PC-9 (cell line): ENCODE data around the gene DAPK1. TPM values are rescaled to one million over a fixed set of nuclear protein-coding genes. Genes with fewer than 3 reads are reported as not detected.
A peak's percentile ranks its signal among the peaks of the same experiment; 100 is the strongest.

Experiments
- BruUV-seq: library from RNA; stranded (reverse); fragments of 400-500 nt; replicated peaks from 2 replicates; lab custom pipeline; 2021; lab: Mats Ljungman, UMichigan
- CTCF ChIA-PET: fragments of 300-600 bp; sonication (Branson Sonifier 250); formaldehyde crosslinking; loops from one replicate; lab custom pipeline; 2022; ENCODE audit warnings: antibody characterized with exemption; lab: Charles Lee
- POLR2A ChIA-PET: fragments of 300-600 bp; sonication (Branson Sonifier 250); formaldehyde crosslinking; loops from one replicate; lab custom pipeline; 2022; ENCODE audit warnings: antibody characterized with exemption; ENCODE audit not compliant: unreplicated experiment; lab: Charles Lee
- DNase-seq, 2 experiments: peaks; one replicate each; pipeline versions ENCODE4 v3.0.0 to v3.0.0-alpha.2; 2015 to 2022; ENCODE audit warnings: mixed read lengths in 1 of 2
- H2AFZ ChIP-seq: fragments of 200-600 bp; sonication (generic); 2 replicates; pipeline ENCODE4 v1.8.1; 2017; ENCODE audit warnings: antibody characterized with exemption
- H3F3A ChIP-seq: fragments of 200-600 bp; sonication (generic); 2 replicates; pipeline ENCODE4 v1.8.1; 2017; ENCODE audit warnings: antibody characterized with exemption, mild to moderate bottlenecking, low read depth; ENCODE audit not compliant: insufficient read depth
- H3K27ac ChIP-seq: fragments of 200-600 bp; sonication (generic); 2 replicates; pipeline ENCODE4 v1.6.1; 2016; ENCODE audit warnings: mixed run types
- H3K27me3 ChIP-seq: fragments of 200-600 bp; sonication (generic); 2 replicates; pipeline ENCODE4 v1.6.1; 2016; ENCODE audit warnings: low read depth, mixed run types; ENCODE audit not compliant: insufficient read depth
- H3K36me3 ChIP-seq: fragments of 200-600 bp; sonication (generic); 2 replicates; pipeline ENCODE4 v1.6.1; 2016; ENCODE audit warnings: low read depth, mixed run types
- H3K4me1 ChIP-seq: fragments of 200-600 bp; sonication (generic); replicated peaks from 2 replicates; pipeline ENCODE4 v1.6.1; 2016; ENCODE audit warnings: mixed run types; ENCODE audit not compliant: insufficient read depth
- H3K4me2 ChIP-seq: fragments of 200-600 bp; sonication (generic); 2 replicates; pipeline ENCODE4 v1.6.1; 2017; ENCODE audit warnings: mixed run types
- H3K4me3 ChIP-seq: fragments of 200-600 bp; sonication (generic); 2 replicates; pipeline ENCODE4 v1.6.1; 2016; ENCODE audit warnings: mixed run types
- H3K79me2 ChIP-seq: fragments of 200-600 bp; sonication (generic); 2 replicates; pipeline ENCODE4 v1.6.1; 2017; ENCODE audit warnings: low read depth, mixed run types
- H3K9me2 ChIP-seq: fragments of 200-600 bp; sonication (generic); 2 replicates; pipeline ENCODE4 v1.8.1; 2017; ENCODE audit warnings: mild to moderate bottlenecking; ENCODE audit not compliant: insufficient read depth
- H3K9me3 ChIP-seq: fragments of 200-600 bp; sonication (generic); 2 replicates; pipeline ENCODE4 v1.8.1; 2016; ENCODE audit warnings: low read depth; ENCODE audit not compliant: insufficient read depth
- H4K20me1 ChIP-seq: fragments of 200-600 bp; sonication (generic); 2 replicates; pipeline ENCODE4 v1.8.1; 2017; ENCODE audit not compliant: insufficient read depth
- EZH2 ChIP-seq: fragments of 200-600 bp; sonication (generic); IDR thresholded peaks from 2 replicates; pipeline ENCODE4 v1.8.0; 2017; ENCODE audit warnings: antibody characterized with exemption, low read depth
- intact Hi-C: fragments of 100-400 bp; cut with micrococcal nuclease; formaldehyde crosslinking; loops from one replicate; pipeline ENCODE4 v1.10.0; 2022; ENCODE audit not compliant: unreplicated experiment
- total RNA-seq: library from RNA; stranded (reverse); gene quantifications from 2 replicates; pipeline ENCODE4 v1.2.3, GENCODE V29; 2021
- TF ChIP-seq, protein P1 (sequence below): fragments of 200-600 bp; sonication (generic); conservative IDR thresholded peaks from 2 replicates; pipeline ENCODE4 v1.6.1; 2017; ENCODE audit warnings: mixed run types, antibody characterized with exemption, mild to moderate bottlenecking, moderate library complexity

The DAPK1 gene
- total RNA-seq, 1 experiment from 2014 or later = 100 TPM

DNA sequence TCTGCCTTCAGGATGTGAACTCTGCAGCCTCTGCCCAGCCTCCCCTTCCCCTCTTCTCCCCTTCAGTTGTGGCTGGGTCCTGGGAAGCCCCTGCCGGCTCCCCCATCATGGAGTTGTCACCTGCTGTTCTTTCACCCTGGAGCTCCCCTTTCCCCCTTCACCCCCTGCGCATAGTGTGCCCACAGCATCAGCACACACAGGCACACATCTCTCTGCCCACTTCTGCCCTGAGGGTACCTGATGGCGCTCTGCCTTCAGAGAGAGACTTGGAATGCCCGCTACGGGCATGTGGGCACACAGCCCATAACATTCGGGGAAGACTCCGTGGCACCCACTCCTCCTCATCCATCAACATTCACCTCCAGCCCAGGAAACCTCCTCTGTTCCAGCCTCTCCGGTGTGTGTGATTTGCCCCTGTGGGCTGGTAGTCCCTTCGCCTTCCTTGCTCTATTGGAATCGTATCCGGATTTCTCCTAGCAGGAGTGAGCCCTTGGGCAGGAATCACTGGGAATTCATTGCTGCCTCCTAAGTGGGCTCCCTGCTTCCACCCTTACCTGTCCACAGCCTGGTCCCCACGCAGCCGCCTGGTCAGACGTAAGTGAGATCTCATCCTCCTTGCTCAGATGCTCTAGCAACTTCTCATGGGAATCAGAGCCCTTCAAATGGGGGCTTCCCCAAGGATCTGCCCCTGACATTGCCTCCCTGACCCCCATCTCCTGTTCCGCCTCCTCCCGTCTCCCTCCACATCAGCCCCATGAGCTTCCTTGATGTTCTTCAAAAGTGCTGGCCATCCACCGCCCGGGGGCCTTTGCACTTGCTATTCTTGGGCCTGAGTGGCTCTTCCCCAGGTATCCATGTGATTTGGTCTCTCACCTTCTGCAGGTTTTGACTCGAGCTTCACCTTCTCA, 166.7 kb downstream of the DAPK1 start:
- Histone ChIP-seq H3K4me1 (peaks cover 4% of the 10 kb centered on the region; the same call in 1 of the 2 replicates), H3K27me3 (no peaks in the 10 kb centered on the region), H4K20me1 (no peaks in the 10 kb centered on the region), H3K36me3 (peaks cover 27% of the 10 kb centered on the region), H3F3A (no peaks in the 10 kb centered on the region), H3K4me3 (no peak overlapping the region), H3K9me3 (peaks cover 15% of the 10 kb centered on the region), H2AFZ (no peak overlapping the region), H3K27ac (no peak overlapping the region), H3K4me2 (no peak overlapping the region), H3K9me2 (no peaks in the 10 kb centered on the region), H3K79me2 (no peaks in the 10 kb centered on the region)
- TF ChIP-seq, protein P1, sequence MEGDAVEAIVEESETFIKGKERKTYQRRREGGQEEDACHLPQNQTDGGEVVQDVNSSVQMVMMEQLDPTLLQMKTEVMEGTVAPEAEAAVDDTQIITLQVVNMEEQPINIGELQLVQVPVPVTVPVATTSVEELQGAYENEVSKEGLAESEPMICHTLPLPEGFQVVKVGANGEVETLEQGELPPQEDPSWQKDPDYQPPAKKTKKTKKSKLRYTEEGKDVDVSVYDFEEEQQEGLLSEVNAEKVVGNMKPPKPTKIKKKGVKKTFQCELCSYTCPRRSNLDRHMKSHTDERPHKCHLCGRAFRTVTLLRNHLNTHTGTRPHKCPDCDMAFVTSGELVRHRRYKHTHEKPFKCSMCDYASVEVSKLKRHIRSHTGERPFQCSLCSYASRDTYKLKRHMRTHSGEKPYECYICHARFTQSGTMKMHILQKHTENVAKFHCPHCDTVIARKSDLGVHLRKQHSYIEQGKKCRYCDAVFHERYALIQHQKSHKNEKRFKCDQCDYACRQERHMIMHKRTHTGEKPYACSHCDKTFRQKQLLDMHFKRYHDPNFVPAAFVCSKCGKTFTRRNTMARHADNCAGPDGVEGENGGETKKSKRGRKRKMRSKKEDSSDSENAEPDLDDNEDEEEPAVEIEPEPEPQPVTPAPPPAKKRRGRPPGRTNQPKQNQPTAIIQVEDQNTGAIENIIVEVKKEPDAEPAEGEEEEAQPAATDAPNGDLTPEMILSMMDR = no peak
- CTCF ChIA-PET = no interaction called here
- DNase-seq = no peak
- intact Hi-C loops = loop anchor here (5.0 kb wide), 3 partner anchors 237 to 1177 kb away; no protein-coding TSS in a partner anchor
- BruUV-seq = no TSS peak
- POLR2A ChIA-PET = no interaction called here

DNA sequence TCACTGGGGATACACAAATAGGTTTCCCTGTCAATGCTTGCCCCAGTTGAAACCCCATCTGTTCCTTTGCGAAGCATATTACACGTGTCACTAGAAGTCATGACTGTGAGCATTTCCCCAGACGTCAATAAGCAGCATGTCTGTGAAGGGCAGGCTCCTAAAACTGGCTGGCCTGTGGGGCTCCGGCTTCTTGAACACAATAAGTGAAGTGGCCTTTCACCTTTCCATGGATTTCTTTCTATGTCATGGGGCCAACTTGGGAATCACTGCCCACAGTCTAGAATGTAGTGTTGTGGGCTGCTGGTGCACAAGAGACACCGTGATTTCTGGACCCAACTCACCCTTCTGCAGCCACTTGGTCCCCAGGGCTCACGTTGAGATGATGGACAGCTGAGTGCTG, 167.8 kb downstream of the DAPK1 start:
- Histone ChIP-seq H3K27me3 (no peaks in the 10 kb centered on the region), H3K4me1 (peaks cover 4% of the 10 kb centered on the region; the same call in 1 of the 2 replicates), H3K9me2 (no peaks in the 10 kb centered on the region), H3K79me2 (no peaks in the 10 kb centered on the region), H3K4me3 (no peak overlapping the region), H3K9me3 (peaks cover 15% of the 10 kb centered on the region), H3F3A (no peaks in the 10 kb centered on the region), H4K20me1 (no peaks in the 10 kb centered on the region), H3K4me2 (no peak overlapping the region), H3K36me3 (peaks cover 27% of the 10 kb centered on the region), H2AFZ (no peak overlapping the region), H3K27ac (no peak overlapping the region)
- CTCF ChIA-PET = no interaction called here
- BruUV-seq = no TSS peak
- intact Hi-C loops = no loop called here
- POLR2A ChIA-PET = no interaction called here
- DNase-seq = no peak
- no peak for TF ChIP-seq EZH2
- TF ChIP-seq, protein P1 = no peak

DNA sequence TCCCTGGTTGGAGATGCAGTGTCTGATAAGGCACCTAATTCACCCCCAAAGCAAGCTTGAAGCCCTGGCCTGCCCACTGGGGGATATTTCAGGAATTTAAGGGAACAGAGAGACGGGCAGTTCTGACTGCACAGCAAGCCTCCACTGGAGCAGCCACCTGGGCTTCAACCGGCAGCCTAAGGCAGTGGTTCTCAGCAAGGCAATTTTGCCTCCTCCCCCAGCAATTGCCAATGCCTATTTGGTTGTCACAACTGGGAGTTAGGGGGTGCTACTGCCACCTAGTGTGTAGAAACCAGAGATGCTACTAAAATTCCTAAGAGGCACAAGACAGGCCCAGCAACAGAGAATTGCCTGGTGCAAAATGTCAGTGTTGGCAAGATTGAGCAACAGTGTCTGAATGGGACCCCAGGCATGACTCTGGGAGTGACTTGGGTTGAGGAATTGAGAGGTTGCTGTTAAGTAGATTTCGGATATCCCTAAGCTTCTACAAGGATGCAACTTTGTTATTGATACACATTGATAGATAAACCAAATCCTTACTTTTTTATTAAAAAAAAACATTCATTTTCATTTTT, 169.6 kb downstream of the DAPK1 start:
- H3K36me3 ChIP-seq = peaks cover 27% of the 10 kb centered on the region
- TF ChIP-seq EZH2 = no peak
- TF ChIP-seq, protein P1 = peak; percentile 43; the same call in 1 of the 2 replicates
- no peaks in the 10 kb centered on the region for H3K9me2 ChIP-seq
- H3F3A ChIP-seq = no peaks in the 10 kb centered on the region
- peaks cover 15% of the 10 kb centered on the region for H3K9me3 ChIP-seq
- BruUV-seq = no TSS peak
- H3K79me2 ChIP-seq = no peaks in the 10 kb centered on the region
- H4K20me1 ChIP-seq = no peaks in the 10 kb centered on the region
- POLR2A ChIA-PET = no interaction called here
- H3K27me3 ChIP-seq = no peaks in the 10 kb centered on the region
- H3K4me1 ChIP-seq = peaks cover 4% of the 10 kb centered on the region; the same call in 1 of the 2 replicates
- no peak overlapping the region for H3K4me2 ChIP-seq
- no peak overlapping the region for H2AFZ ChIP-seq
- CTCF ChIA-PET = no interaction called here
- DNase-seq = no peak
- no peak overlapping the region for H3K27ac ChIP-seq
- intact Hi-C loops = no loop called here
- no peak overlapping the region for H3K4me3 ChIP-seq
